ENCODE data around the gene GZF1. TPM values are rescaled to one million over a fixed set of nuclear protein-coding genes. Genes with fewer than 3 reads are reported as not detected.

The GZF1 gene
- total RNA-seq, 1 experiment from 2014 or later = 17.0 TPM

DNA sequence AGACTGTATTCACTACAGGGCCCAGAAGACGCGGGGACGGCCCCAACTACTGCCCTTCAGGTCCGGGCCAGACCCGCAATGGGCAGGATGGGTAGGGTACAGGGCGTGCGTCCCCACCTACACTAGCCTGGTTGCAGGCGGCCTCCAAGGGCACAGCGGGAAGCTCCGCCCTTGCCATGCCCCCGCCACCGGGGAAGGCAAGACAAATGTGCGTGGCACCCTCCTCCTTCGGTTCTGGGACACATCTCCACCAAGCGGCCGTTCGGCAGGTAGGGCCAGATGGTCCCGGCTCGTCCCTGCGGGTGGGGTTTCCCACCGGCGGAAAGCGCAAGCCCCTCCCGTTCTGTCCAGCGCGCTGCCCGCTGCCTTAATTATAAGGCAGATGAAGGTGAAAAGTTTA, 5.8 kb upstream of the GZF1 start:
- H3K4me3 Mint-ChIP-seq = peak overlapping the region; percentile 38 to 83; a peak in 1 of 5 replicates
- Histone ChIP-seq H4K5ac (ENCODE audit: insufficient read length, low read depth, low read length) (no peak overlapping the region), H3K9ac (ENCODE audit: extremely low read depth, insufficient read length, low read length) (no peak overlapping the region), H3K9me3 (ENCODE audit: control insufficient read depth, low read depth, low read length) (no peaks in the 10 kb centered on the region), H4K20me1 (ENCODE audit: control insufficient read depth, insufficient read depth, insufficient read length) (no peaks in the 10 kb centered on the region), H2BK120ac (ENCODE audit: low read depth, low read length, poor library complexity, severe bottlenecking) (no peak overlapping the region), H3K23me2 (ENCODE audit: insufficient read length, low read depth, low read length, poor library complexity, severe bottlenecking) (peaks cover 11% of the 10 kb centered on the region), H3K27me3 (ENCODE audit: insufficient read depth, low read length) (no peaks in the 10 kb centered on the region), H3K4me2 (ENCODE audit: insufficient read depth, insufficient read length, low read length) (peak overlapping the region; percentile 77), H2BK5ac (ENCODE audit: insufficient read length, low read length) (no peak overlapping the region), H3K18ac (ENCODE audit: insufficient read length, low read depth, low read length) (no peak overlapping the region), H3K4ac (ENCODE audit: low read depth, low read length) (no peak overlapping the region), H3K23ac (ENCODE audit: insufficient read length, low read depth, low read length) (no peak overlapping the region), H3K79me2 (ENCODE audit: insufficient read depth, low read length) (peaks cover 10% of the 10 kb centered on the region), H2AFZ (ENCODE audit: low read length) (no peak overlapping the region), H3K79me1 (ENCODE audit: insufficient read depth, low read depth, low read length, poor library complexity, severe bottlenecking) (no peaks in the 10 kb centered on the region), H3K4me1 (ENCODE audit: insufficient read depth, low read length) (no peaks in the 10 kb centered on the region), H3K14ac (ENCODE audit: insufficient read depth, low read length) (no peak overlapping the region), H4K8ac (replicated peaks; ENCODE audit: insufficient read length, low read depth, low read length) (no peak overlapping the region), H2BK20ac (ENCODE audit: low read depth, low read length, poor library complexity, severe bottlenecking) (no peak overlapping the region), H4K91ac (ENCODE audit: insufficient read length, low read depth, low read length) (no peak overlapping the region), H2BK15ac (ENCODE audit: low read depth, low read length) (no peak overlapping the region), H3K27ac (ENCODE audit: insufficient read length, low read depth, low read length) (no peak overlapping the region), H3K56ac (ENCODE audit: insufficient read length, low read depth, low read length) (no peak overlapping the region), H2AK5ac (ENCODE audit: insufficient read length, low read length) (no peak overlapping the region), H3T11ph (ENCODE audit: low read length) (no peak overlapping the region), H2BK12ac (ENCODE audit: insufficient read length, low read depth, low read length) (no peak overlapping the region)
- H3K27me3 Mint-ChIP-seq (ENCODE audit: low read depth) = no peaks in the 10 kb centered on the region
- no CpG with 5 or more reads among the region's 27 CpGs for WGBS (ENCODE audit: extremely low coverage, insufficient read length, low lambda C conversion rate)
- peak; percentile 74 for DNase-seq
- H3K4me1 Mint-ChIP-seq = peaks cover 23 to 25% of the 10 kb centered on the region in 2 experiments
- TF ChIP-seq, protein P1, sequence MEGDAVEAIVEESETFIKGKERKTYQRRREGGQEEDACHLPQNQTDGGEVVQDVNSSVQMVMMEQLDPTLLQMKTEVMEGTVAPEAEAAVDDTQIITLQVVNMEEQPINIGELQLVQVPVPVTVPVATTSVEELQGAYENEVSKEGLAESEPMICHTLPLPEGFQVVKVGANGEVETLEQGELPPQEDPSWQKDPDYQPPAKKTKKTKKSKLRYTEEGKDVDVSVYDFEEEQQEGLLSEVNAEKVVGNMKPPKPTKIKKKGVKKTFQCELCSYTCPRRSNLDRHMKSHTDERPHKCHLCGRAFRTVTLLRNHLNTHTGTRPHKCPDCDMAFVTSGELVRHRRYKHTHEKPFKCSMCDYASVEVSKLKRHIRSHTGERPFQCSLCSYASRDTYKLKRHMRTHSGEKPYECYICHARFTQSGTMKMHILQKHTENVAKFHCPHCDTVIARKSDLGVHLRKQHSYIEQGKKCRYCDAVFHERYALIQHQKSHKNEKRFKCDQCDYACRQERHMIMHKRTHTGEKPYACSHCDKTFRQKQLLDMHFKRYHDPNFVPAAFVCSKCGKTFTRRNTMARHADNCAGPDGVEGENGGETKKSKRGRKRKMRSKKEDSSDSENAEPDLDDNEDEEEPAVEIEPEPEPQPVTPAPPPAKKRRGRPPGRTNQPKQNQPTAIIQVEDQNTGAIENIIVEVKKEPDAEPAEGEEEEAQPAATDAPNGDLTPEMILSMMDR (conservative IDR thresholded peaks at IDR 0.05) = no peak; the same call in 2 of the 3 replicates
- H3K36me3 Mint-ChIP-seq (ENCODE audit: insufficient read depth in 1 of 3, low read depth in 3 of 3) = peaks cover 5 to 16% (median 9%) of the 10 kb centered on the region in 3 experiments; a peak in 6 of 7 replicates
- H3K9me3 Mint-ChIP-seq = no peaks in the 10 kb centered on the region; a peak in 2 of 5 replicates
- H3K27ac Mint-ChIP-seq = no peak overlapping the region
